ENCODE results near the gene ADISSP. TPM values are rescaled to one million over a fixed set of nuclear protein-coding genes. Genes with fewer than 3 reads are reported as not detected.

The ADISSP gene
- total RNA-seq, 1 experiment from 2014 or later = 99.4 TPM

DNA sequence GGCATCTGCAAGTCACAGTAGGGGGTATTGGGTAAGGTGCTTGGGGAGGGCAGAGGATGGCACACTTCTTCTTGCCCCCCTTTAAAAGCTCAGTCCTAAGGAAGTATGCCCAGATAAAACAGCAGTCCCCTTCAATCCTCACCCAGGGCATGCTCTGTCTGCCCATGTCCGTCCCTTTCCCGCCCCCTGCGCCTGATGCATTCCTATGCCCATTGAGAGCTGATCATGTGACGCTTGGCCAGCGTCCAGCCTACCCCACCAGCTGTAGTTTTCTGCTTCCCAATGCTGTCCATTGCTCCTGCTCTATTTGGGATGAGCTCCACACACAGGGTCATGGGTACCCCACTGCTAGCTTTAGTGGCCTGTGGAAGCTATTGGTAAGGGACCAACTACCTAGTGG lies 63.5 kb downstream of the ADISSP start:
- no peak for ATAC-seq
- ChIA-PET RAD21 (ENCODE audit: low non-redundant PET in 1 of 2, low total read pairs in 2 of 2, uncharacterized antibody in 2 of 2, unreplicated experiment in 2 of 2) (no interaction called here), POLR2A (no interaction called here), CTCF (interaction anchor here (1.1 kb wide), 1 partner anchor 9 kb away, joined by 3 read pairs; the partner anchor contains the start of gene SIGLEC1)
- H3K27me3 ChIP-seq (ENCODE audit: insufficient read depth, low read length) = no peaks in the 10 kb centered on the region
- H3K36me3 ChIP-seq (ENCODE audit: control insufficient read depth in 1 of 2, insufficient read depth in 2 of 2, low read length in 2 of 2) = no peaks in the 10 kb centered on the region
- no peaks in the 10 kb centered on the region for H3K79me2 ChIP-seq (ENCODE audit: insufficient read depth, low read length)
- H3K4me1 ChIP-seq (ENCODE audit: control insufficient read depth in 1 of 2, insufficient read depth in 2 of 2, low read length in 2 of 2) = peaks cover 0 to 8% of the 10 kb centered on the region in 2 experiments; a peak in 2 of 4 replicates
- BruUV-seq (replicated peaks) = no TSS peak
- H3K9me3 ChIP-seq (ENCODE audit: control insufficient read depth in 1 of 2, insufficient read depth in 1 of 2, low read depth in 1 of 2, low read length in 2 of 2) = no peaks in the 10 kb centered on the region
- H3K4me2 ChIP-seq (ENCODE audit: low read length) = no peak overlapping the region
- intact Hi-C loops (cut with micrococcal nuclease) = no loop called here
- H3K27ac ChIP-seq (ENCODE audit: low read depth, low read length) = no peak overlapping the region
- TF ChIP-seq, protein P1, sequence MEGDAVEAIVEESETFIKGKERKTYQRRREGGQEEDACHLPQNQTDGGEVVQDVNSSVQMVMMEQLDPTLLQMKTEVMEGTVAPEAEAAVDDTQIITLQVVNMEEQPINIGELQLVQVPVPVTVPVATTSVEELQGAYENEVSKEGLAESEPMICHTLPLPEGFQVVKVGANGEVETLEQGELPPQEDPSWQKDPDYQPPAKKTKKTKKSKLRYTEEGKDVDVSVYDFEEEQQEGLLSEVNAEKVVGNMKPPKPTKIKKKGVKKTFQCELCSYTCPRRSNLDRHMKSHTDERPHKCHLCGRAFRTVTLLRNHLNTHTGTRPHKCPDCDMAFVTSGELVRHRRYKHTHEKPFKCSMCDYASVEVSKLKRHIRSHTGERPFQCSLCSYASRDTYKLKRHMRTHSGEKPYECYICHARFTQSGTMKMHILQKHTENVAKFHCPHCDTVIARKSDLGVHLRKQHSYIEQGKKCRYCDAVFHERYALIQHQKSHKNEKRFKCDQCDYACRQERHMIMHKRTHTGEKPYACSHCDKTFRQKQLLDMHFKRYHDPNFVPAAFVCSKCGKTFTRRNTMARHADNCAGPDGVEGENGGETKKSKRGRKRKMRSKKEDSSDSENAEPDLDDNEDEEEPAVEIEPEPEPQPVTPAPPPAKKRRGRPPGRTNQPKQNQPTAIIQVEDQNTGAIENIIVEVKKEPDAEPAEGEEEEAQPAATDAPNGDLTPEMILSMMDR (IDR thresholded peaks at IDR 0.05 in 2 of 3, conservative IDR thresholded peaks at IDR 0.05 in 1 of 3; ENCODE audit: borderline replicate concordance in 1 of 3, insufficient read depth in 1 of 3, low read depth in 2 of 3, low read length in 2 of 3) = no peak
- TF ChIP-seq ZNF274 (IDR thresholded peaks at IDR 0.05; ENCODE audit: low read depth, low read length) = no peak
- TF ChIP-seq, protein P2, sequence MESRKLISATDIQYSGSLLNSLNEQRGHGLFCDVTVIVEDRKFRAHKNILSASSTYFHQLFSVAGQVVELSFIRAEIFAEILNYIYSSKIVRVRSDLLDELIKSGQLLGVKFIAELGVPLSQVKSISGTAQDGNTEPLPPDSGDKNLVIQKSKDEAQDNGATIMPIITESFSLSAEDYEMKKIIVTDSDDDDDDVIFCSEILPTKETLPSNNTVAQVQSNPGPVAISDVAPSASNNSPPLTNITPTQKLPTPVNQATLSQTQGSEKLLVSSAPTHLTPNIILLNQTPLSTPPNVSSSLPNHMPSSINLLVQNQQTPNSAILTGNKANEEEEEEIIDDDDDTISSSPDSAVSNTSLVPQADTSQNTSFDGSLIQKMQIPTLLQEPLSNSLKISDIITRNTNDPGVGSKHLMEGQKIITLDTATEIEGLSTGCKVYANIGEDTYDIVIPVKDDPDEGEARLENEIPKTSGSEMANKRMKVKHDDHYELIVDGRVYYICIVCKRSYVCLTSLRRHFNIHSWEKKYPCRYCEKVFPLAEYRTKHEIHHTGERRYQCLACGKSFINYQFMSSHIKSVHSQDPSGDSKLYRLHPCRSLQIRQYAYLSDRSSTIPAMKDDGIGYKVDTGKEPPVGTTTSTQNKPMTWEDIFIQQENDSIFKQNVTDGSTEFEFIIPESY (IDR thresholded peaks at IDR 0.05; ENCODE audit: extremely low read depth, insufficient replicate concordance, low read length) = no peak
- no peak for TF ChIP-seq FOSL1 (IDR thresholded peaks at IDR 0.05; ENCODE audit: low read depth)
- no peak for TF ChIP-seq CBX3 (IDR thresholded peaks at IDR 0.05; ENCODE audit: low read depth)
- TF ChIP-seq RAD21 (IDR thresholded peaks at IDR 0.05; ENCODE audit: low read depth) = no peak
- no peak for TF ChIP-seq YY1 (IDR thresholded peaks at IDR 0.05; ENCODE audit: extremely low read depth, insufficient replicate concordance, low read depth, low read length)
- no peak for TF ChIP-seq EGR1 (IDR thresholded peaks at IDR 0.05; ENCODE audit: low read depth)
- TF ChIP-seq POLR2A (IDR thresholded peaks at IDR 0.05; ENCODE audit: borderline replicate concordance, extremely low read depth, insufficient read depth, insufficient read length) = no peak
- TF ChIP-seq POLR2AphosphoS5 (IDR thresholded peaks at IDR 0.05; ENCODE audit: low read depth, low read length) = no peak
- TF ChIP-seq CEBPB (IDR thresholded peaks at IDR 0.05; ENCODE audit: low read depth) = no peak
- TF ChIP-seq SRF (IDR thresholded peaks at IDR 0.05; ENCODE audit: low read depth) = no peak
- TF ChIP-seq, protein P3, sequence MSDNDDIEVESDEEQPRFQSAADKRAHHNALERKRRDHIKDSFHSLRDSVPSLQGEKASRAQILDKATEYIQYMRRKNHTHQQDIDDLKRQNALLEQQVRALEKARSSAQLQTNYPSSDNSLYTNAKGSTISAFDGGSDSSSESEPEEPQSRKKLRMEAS (IDR thresholded peaks at IDR 0.05) = no peak
- no peak overlapping the region for H3K4me3 ChIP-seq (replicated peaks in 1 of 2; ENCODE audit: low read depth in 1 of 2, low read length in 2 of 2)
- H4K20me1 ChIP-seq (ENCODE audit: insufficient read depth) = no peaks in the 10 kb centered on the region
- H2AFZ ChIP-seq (ENCODE audit: low read depth, low read length, poor library complexity, severe bottlenecking) = no peak overlapping the region
- DNase-seq (ENCODE audit: low read depth, low spot score) = no peak
- H3K9me2 ChIP-seq (ENCODE audit: insufficient read depth) = no peaks in the 10 kb centered on the region
- no peak overlapping the region for H3K9ac ChIP-seq (ENCODE audit: low read length)

Other genes with a start within 250 kb of the ADISSP start
- gene GFRA4, start 104.4 kb downstream of the ADISSP start, total RNA-seq (2021; ENCODE audit: unreplicated experiment) = not detected
- gene ADAM33, start 85.7 kb downstream of the ADISSP start, total RNA-seq (2021; ENCODE audit: unreplicated experiment) = not detected
- gene SIGLEC1, start 55.2 kb downstream of the ADISSP start, total RNA-seq (2021; ENCODE audit: unreplicated experiment) = 0.17 TPM
- gene HSPA12B, start 35.1 kb downstream of the ADISSP start, total RNA-seq (2021; ENCODE audit: unreplicated experiment) = not detected
- gene SPEF1, start 13.7 kb upstream of the ADISSP start, total RNA-seq (2021; ENCODE audit: unreplicated experiment) = 0.93 TPM
- gene CENPB, start 19.0 kb upstream of the ADISSP start, total RNA-seq (2021; ENCODE audit: unreplicated experiment) = 67.2 TPM
- gene CDC25B, start 28.6 kb upstream of the ADISSP start, total RNA-seq (2021; ENCODE audit: unreplicated experiment) = 223 TPM
- 12.1 TPM for gene AP5S1, start 52.8 kb upstream of the ADISSP start, total RNA-seq (2021; ENCODE audit: unreplicated experiment)
- gene MAVS, start 79.1 kb upstream of the ADISSP start, total RNA-seq (2021; ENCODE audit: unreplicated experiment) = 60.1 TPM
- 41.6 TPM for gene PANK2, start 121.6 kb upstream of the ADISSP start, total RNA-seq (2021; ENCODE audit: unreplicated experiment)
- gene RNF24, start 247.8 kb upstream of the ADISSP start, total RNA-seq (2021; ENCODE audit: unreplicated experiment) = 8.6 TPM

Data from HCT116 (cell line).